ENCODE data around the gene MED13.
"Not testable (repeated sequence)": the region's sequence is repeated elsewhere in the genome, so short reads cannot be mapped to it uniquely, and the experiment has no call there.

Gene MED13

GRCh38 chr17:62085511-62086408, 20.7 kb upstream of the MED13 start:
- DNase-seq, result peak; percentile 75 to 94

GRCh38 chr17:62084585-62084984, 19.5 kb upstream of the MED13 start:
- no peak for DNase-seq

GRCh38 chr17:62083651-62084050, 18.6 kb upstream of the MED13 start:
- DNase-seq, result no peak

GRCh38 chr17:62080647-62081046, 15.6 kb upstream of the MED13 start:
- no peak for DNase-seq

GRCh38 chr17:62078009-62078408, 12.9 kb upstream of the MED13 start:
- no peak for DNase-seq

- no peak for DNase-seq
Observed at GRCh38 chr17:62076864-62077788, 12.0 kb upstream of the MED13 start.

GRCh38 chr17:62075308-62075815, 10.3 kb upstream of the MED13 start:
- no peak for DNase-seq

- no peak for DNase-seq
Observed at GRCh38 chr17:62073993-62074392, 8.9 kb upstream of the MED13 start.

GRCh38 chr17:62072855-62073254, 7.8 kb upstream of the MED13 start:
- DNase-seq, result not testable (repeated sequence)

- no peak for DNase-seq
Observed at GRCh38 chr17:62070900-62071299, 5.8 kb upstream of the MED13 start.

GRCh38 chr17:62067165-62068145, 2.4 kb upstream of the MED13 start:
- DNase-seq, result no peak

- peak; percentile 97 to 98 for DNase-seq
Observed at GRCh38 chr17:62065611-62066468, 762 bp upstream of the MED13 start.

GRCh38 chr17:62064029-62064790, 868 bp downstream of the MED13 start:
- peak in 1 of 2 experiments; percentile 20 for DNase-seq

GRCh38 chr17:62062944-62063343, 2.1 kb downstream of the MED13 start:
- DNase-seq, result no peak

- DNase-seq, result no peak
Observed at GRCh38 chr17:62062302-62062701, 2.8 kb downstream of the MED13 start.

GRCh38 chr17:62059414-62059813, 5.7 kb downstream of the MED13 start:
- peak; percentile 79 to 92 for DNase-seq

- DNase-seq, result no peak
Observed at GRCh38 chr17:62058611-62059010, 6.5 kb downstream of the MED13 start.

- no peak for DNase-seq
Observed at GRCh38 chr17:62057696-62058095, 7.4 kb downstream of the MED13 start.

GRCh38 chr17:62052765-62053338, 12.2 kb downstream of the MED13 start:
- DNase-seq, result no peak

- no peak for DNase-seq
Observed at GRCh38 chr17:62051053-62051452, 14.0 kb downstream of the MED13 start.
